Measurements from ENCODE around the gene UNC93B1. TPM values are rescaled to one million over a fixed set of nuclear protein-coding genes. Genes with fewer than 3 reads are reported as not detected.
"Not testable (repeated sequence)": the region's sequence is repeated elsewhere in the genome, so short reads cannot be mapped to it uniquely, and the experiment has no call there.

The UNC93B1 gene
- total RNA-seq, 1 experiment from 2014 or later, result 71.2 TPM

DNA sequence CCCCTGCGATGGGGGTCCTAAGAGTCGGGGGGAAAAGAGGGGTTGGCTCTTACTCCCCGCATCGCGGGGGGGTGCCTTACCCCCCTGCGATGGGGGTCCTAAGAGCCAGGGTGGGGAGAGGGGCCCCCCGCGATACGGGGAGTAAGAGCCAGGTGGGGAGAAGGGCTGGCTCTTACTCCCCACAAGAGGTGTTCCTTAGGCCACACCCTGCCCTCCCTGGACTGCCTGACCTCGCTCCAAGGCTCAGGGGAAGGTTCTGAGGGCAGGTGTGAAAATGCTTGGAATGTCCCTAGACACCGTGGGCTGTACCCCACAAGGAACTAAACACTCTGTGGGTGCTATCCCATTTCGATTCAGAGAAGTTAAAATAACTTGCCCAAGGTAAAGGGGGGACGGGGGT is 7.8 kb downstream of the UNC93B1 start:
- intact Hi-C loops (cut with micrococcal nuclease; ENCODE audit: unreplicated experiment), result no loop called here
- H3K27ac Mint-ChIP-seq (ENCODE audit: unreplicated experiment), result no peak overlapping the region
- no peaks in the 10 kb centered on the region for H3K27me3 Mint-ChIP-seq (ENCODE audit: unreplicated experiment)
- TF ChIP-seq, protein P1, sequence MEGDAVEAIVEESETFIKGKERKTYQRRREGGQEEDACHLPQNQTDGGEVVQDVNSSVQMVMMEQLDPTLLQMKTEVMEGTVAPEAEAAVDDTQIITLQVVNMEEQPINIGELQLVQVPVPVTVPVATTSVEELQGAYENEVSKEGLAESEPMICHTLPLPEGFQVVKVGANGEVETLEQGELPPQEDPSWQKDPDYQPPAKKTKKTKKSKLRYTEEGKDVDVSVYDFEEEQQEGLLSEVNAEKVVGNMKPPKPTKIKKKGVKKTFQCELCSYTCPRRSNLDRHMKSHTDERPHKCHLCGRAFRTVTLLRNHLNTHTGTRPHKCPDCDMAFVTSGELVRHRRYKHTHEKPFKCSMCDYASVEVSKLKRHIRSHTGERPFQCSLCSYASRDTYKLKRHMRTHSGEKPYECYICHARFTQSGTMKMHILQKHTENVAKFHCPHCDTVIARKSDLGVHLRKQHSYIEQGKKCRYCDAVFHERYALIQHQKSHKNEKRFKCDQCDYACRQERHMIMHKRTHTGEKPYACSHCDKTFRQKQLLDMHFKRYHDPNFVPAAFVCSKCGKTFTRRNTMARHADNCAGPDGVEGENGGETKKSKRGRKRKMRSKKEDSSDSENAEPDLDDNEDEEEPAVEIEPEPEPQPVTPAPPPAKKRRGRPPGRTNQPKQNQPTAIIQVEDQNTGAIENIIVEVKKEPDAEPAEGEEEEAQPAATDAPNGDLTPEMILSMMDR (IDR thresholded peaks at IDR 0.05; ENCODE audit: unreplicated experiment), result no peak
- peaks cover 3% of the 10 kb centered on the region for H3K9me3 Mint-ChIP-seq (ENCODE audit: low read depth, unreplicated experiment)
- BruUV-seq (replicated peaks), result no TSS peak
- H3K36me3 Mint-ChIP-seq (ENCODE audit: insufficient read depth, unreplicated experiment), result peaks cover 22% of the 10 kb centered on the region
- no peak for DNase-seq
- peaks cover 10% of the 10 kb centered on the region for H3K4me1 Mint-ChIP-seq (ENCODE audit: low read depth, unreplicated experiment)
- H3K4me3 Mint-ChIP-seq (ENCODE audit: low read depth, unreplicated experiment), result no peak overlapping the region
- CTCF ChIA-PET, result interaction anchor here (0.6 kb wide), 1 partner anchor 35 kb away, joined by 4 read pairs; no protein-coding TSS in a partner anchor

- CTCF ChIA-PET; H3K9me3 Mint-ChIP-seq (ENCODE audit: low read depth, unreplicated experiment); BruUV-seq (replicated peaks); H3K27ac Mint-ChIP-seq (ENCODE audit: unreplicated experiment); DNase-seq; intact Hi-C loops (cut with micrococcal nuclease; ENCODE audit: unreplicated experiment); H3K4me1 Mint-ChIP-seq (ENCODE audit: low read depth, unreplicated experiment); H3K27me3 Mint-ChIP-seq (ENCODE audit: unreplicated experiment); H3K4me3 Mint-ChIP-seq (ENCODE audit: low read depth, unreplicated experiment): not testable (repeated sequence)
- peaks cover 25% of the 10 kb centered on the region for H3K36me3 Mint-ChIP-seq (ENCODE audit: insufficient read depth, unreplicated experiment)
Measured at GRCh38 chr11:67995579-67995978, 8.3 kb downstream of the UNC93B1 start.

GRCh38 chr11:67995129-67995528 is 8.8 kb downstream of the UNC93B1 start:
- CTCF ChIA-PET; H3K9me3 Mint-ChIP-seq (ENCODE audit: low read depth, unreplicated experiment); intact Hi-C loops (cut with micrococcal nuclease; ENCODE audit: unreplicated experiment); H3K4me1 Mint-ChIP-seq (ENCODE audit: low read depth, unreplicated experiment); DNase-seq; H3K4me3 Mint-ChIP-seq (ENCODE audit: low read depth, unreplicated experiment); H3K27me3 Mint-ChIP-seq (ENCODE audit: unreplicated experiment); BruUV-seq (replicated peaks); H3K27ac Mint-ChIP-seq (ENCODE audit: unreplicated experiment): not testable (repeated sequence)
- peaks cover 26% of the 10 kb centered on the region for H3K36me3 Mint-ChIP-seq (ENCODE audit: insufficient read depth, unreplicated experiment)

- CTCF ChIA-PET; DNase-seq; H3K4me1 Mint-ChIP-seq (ENCODE audit: low read depth, unreplicated experiment); H3K4me3 Mint-ChIP-seq (ENCODE audit: low read depth, unreplicated experiment); intact Hi-C loops (cut with micrococcal nuclease; ENCODE audit: unreplicated experiment); BruUV-seq (replicated peaks); H3K27me3 Mint-ChIP-seq (ENCODE audit: unreplicated experiment); H3K27ac Mint-ChIP-seq (ENCODE audit: unreplicated experiment); H3K9me3 Mint-ChIP-seq (ENCODE audit: low read depth, unreplicated experiment): not testable (repeated sequence)
- H3K36me3 Mint-ChIP-seq (ENCODE audit: insufficient read depth, unreplicated experiment), result peaks cover 31% of the 10 kb centered on the region
Measured at GRCh38 chr11:67994387-67994786, 9.5 kb downstream of the UNC93B1 start.

- TF ChIP-seq, protein P1 (IDR thresholded peaks at IDR 0.05; ENCODE audit: unreplicated experiment), result peak; percentile 75
- H3K27ac Mint-ChIP-seq (ENCODE audit: unreplicated experiment); H3K4me3 Mint-ChIP-seq (ENCODE audit: low read depth, unreplicated experiment); H3K27me3 Mint-ChIP-seq (ENCODE audit: unreplicated experiment); H3K9me3 Mint-ChIP-seq (ENCODE audit: low read depth, unreplicated experiment); BruUV-seq (replicated peaks); H3K4me1 Mint-ChIP-seq (ENCODE audit: low read depth, unreplicated experiment); CTCF ChIA-PET; intact Hi-C loops (cut with micrococcal nuclease; ENCODE audit: unreplicated experiment): not testable (repeated sequence)
- H3K36me3 Mint-ChIP-seq (ENCODE audit: insufficient read depth, unreplicated experiment), result peaks cover 31% of the 10 kb centered on the region
- DNase-seq, result peak; percentile 40
Measured at GRCh38 chr11:67993821-67994220, 10.1 kb downstream of the UNC93B1 start.

DNA sequence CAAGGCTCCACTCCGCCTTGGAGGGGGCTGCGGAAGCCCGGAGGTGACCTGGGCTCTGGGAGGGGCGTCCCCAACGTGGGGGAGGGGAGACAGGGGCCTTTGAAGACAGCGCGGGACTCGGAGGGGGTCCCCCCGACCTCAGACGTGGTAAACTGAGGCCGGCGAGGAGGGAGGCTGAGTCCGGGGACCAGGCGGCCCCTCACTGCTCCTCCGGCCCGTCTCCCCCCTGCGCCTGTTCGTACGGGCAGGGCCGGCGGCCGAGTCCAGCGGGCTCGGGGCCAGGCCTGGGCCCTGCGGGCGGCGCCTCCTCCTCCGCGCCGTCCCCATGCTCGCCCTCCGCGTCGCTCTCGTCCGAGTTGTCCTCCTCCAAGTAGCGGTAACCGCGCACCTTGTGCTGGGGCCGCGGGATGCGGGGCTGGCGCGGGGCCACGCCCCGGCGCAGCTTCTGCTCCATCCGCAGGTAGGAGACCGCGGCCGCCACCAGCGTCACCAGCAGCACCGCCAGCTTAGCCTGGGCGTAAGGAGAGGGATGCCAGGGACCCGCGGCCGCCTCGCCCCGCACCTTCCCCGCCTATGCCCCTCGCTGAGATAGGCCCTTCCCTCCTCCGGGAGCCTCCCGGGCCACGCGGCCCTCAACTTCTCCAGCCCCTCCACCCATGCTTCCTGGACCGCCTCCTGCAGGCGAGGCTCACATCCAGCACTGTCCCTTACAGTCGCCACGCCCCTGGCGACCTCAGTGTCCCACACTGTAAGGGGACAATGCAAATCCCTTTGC is 12.4 kb downstream of the UNC93B1 start:
- intact Hi-C loops (cut with micrococcal nuclease; ENCODE audit: unreplicated experiment); H3K4me1 Mint-ChIP-seq (ENCODE audit: low read depth, unreplicated experiment); BruUV-seq (replicated peaks); H3K9me3 Mint-ChIP-seq (ENCODE audit: low read depth, unreplicated experiment); DNase-seq; H3K4me3 Mint-ChIP-seq (ENCODE audit: low read depth, unreplicated experiment); CTCF ChIA-PET; H3K27me3 Mint-ChIP-seq (ENCODE audit: unreplicated experiment): not testable (repeated sequence)
- Mint-ChIP-seq H3K36me3 (ENCODE audit: insufficient read depth, unreplicated experiment) (peaks cover 19% of the 10 kb centered on the region), H3K27ac (ENCODE audit: unreplicated experiment) (peak overlapping the region; percentile 30)

DNA sequence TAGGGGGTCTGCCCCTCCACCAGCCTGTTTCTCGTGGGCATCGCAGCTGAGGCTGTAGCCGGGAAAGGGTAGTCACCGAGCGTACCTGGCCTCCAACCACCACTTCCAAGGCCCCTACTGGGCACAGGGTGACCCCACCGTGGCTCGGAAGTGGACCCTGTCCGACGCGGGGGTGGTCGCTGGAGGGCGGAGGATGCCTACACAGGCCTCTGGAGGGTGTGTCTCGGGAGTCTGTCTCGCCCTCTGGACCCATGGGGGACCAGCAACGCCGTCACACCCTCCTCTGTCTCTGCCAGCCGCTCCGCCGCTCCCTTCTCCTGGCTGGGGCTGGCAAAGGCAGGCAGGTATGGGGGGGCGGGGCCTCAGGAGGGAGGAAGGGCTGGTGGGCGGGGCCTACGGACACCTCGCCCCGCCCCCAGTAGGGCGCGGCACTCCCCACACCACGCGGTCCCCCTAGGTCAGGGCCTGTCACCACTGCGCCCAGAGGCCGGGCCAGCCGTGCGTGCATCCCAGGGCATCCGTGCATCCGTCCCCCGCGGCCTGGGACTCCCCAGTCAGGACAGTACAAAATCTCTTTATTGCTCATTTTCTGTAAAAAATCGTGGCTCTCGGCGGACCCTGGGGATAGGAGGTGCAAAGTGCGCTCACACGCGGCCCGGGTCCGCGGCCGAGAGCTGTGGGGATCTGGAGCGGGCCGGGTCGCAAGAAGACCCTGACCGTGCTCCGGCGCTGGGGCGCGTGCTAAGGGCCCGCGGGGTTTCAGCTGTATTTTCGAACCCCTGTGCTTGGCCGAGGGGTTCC is 13.2 kb downstream of the UNC93B1 start:
- H3K4me1 Mint-ChIP-seq (ENCODE audit: low read depth, unreplicated experiment); H3K9me3 Mint-ChIP-seq (ENCODE audit: low read depth, unreplicated experiment); DNase-seq; H3K27ac Mint-ChIP-seq (ENCODE audit: unreplicated experiment); BruUV-seq (replicated peaks); intact Hi-C loops (cut with micrococcal nuclease; ENCODE audit: unreplicated experiment); H3K27me3 Mint-ChIP-seq (ENCODE audit: unreplicated experiment); CTCF ChIA-PET; H3K4me3 Mint-ChIP-seq (ENCODE audit: low read depth, unreplicated experiment): not testable (repeated sequence)
- peaks cover 17% of the 10 kb centered on the region for H3K36me3 Mint-ChIP-seq (ENCODE audit: insufficient read depth, unreplicated experiment)

- DNase-seq; H3K36me3 Mint-ChIP-seq (ENCODE audit: insufficient read depth, unreplicated experiment); intact Hi-C loops (cut with micrococcal nuclease; ENCODE audit: unreplicated experiment); CTCF ChIA-PET; BruUV-seq (replicated peaks); H3K27me3 Mint-ChIP-seq (ENCODE audit: unreplicated experiment); H3K27ac Mint-ChIP-seq (ENCODE audit: unreplicated experiment); H3K9me3 Mint-ChIP-seq (ENCODE audit: low read depth, unreplicated experiment); H3K4me1 Mint-ChIP-seq (ENCODE audit: low read depth, unreplicated experiment); H3K4me3 Mint-ChIP-seq (ENCODE audit: low read depth, unreplicated experiment): not testable (repeated sequence)
Measured at GRCh38 chr11:67985302-67985701, 18.6 kb downstream of the UNC93B1 start.

Measured in Calu3 (cell line).